Endothelial cell of umbilical vein (primary cell): ENCODE measurements around the gene NEDD4L. TPM values are rescaled to one million over a fixed set of nuclear protein-coding genes. Genes with fewer than 3 reads are reported as not detected.

Experiments used
- BruUV-seq: library from RNA; stranded (reverse); fragments of 400-500 nt; replicated peaks from 2 replicates; lab custom pipeline; 2021; lab: Mats Ljungman, UMichigan
- CTCF ChIA-PET: fragments of 300-600, 350-600 bp; sonication (Branson Sonifier 250); formaldehyde crosslinking; loops from one replicate; lab custom pipeline; 2021; ENCODE audit warnings: antibody characterized with exemption, inconsistent platforms; lab: Charles Lee
- POLR2A ChIA-PET: fragments of 300-600, 350-600 bp; sonication (Branson Sonifier 250); formaldehyde crosslinking; loops from one replicate; lab custom pipeline; 2021; ENCODE audit warnings: antibody characterized with exemption, inconsistent platforms; lab: Charles Lee
- DNase-seq: peaks from one replicate; pipeline ENCODE4 v3.0.0-alpha.2; 2011; ENCODE audit warnings: low read depth, low spot score
- FAIRE-seq: peaks from 2 replicates; lab custom pipeline; 2011; peaks lifted over from hg19 to GRCh38; lab: Jason Lieb, UNC
- H2AFZ ChIP-seq: 2 replicates; pipeline ENCODE4 v1.6.0; 2012; ENCODE audit warnings: low read depth, low read length, control low read depth, inconsistent platforms
- H3K27ac ChIP-seq: 2 replicates; pipeline ENCODE4 v1.5.1; 2011; ENCODE audit warnings: low read depth, mild to moderate bottlenecking, control low read depth, low read length, moderate library complexity; ENCODE audit not compliant: insufficient read depth
- H3K27me3 ChIP-seq, 2 experiments: 2 replicates each; pipeline versions ENCODE4 v1.6.0 to v1.6.1; 2011; ENCODE audit warnings: low read length in 2 of 2, mixed read lengths in 1 of 2; ENCODE audit not compliant: control insufficient read depth in 2 of 2, insufficient read depth in 2 of 2
- H3K36me3 ChIP-seq, 2 experiments: 2 replicates in 1 of 2; 3 replicates in 1 of 2; pipeline ENCODE4 v1.5.1; 2011; ENCODE audit warnings: low read length in 2 of 2, mild to moderate bottlenecking in 1 of 2, moderate library complexity in 1 of 2; ENCODE audit not compliant: control insufficient read depth in 2 of 2, insufficient read depth in 2 of 2; ENCODE audit errors: extremely low read depth in 1 of 2
- H3K4me1 ChIP-seq: 3 replicates; pipeline ENCODE4 v1.5.1; 2011; ENCODE audit warnings: mild to moderate bottlenecking, low read length; ENCODE audit not compliant: control insufficient read depth, insufficient read depth; ENCODE audit errors: extremely low read depth
- H3K4me2 ChIP-seq: 2 replicates; pipeline ENCODE4 v1.6.1; 2011; ENCODE audit warnings: low read length, control low read depth, mixed read lengths; ENCODE audit not compliant: insufficient read depth
- H3K4me3 ChIP-seq, 3 experiments: fragments of 200-600 bp in 1 of 3; sonication (generic), shearing (Covaris generic) in 1 of 3; replicated peaks in 1 of 3; 2 replicates each; pipeline ENCODE4 v1.5.1; 2011 to 2016; ENCODE audit warnings: control low read depth in 3 of 3, low read length in 3 of 3, mild to moderate bottlenecking in 2 of 3, inconsistent platforms in 1 of 3, low read depth in 1 of 3, moderate library complexity in 1 of 3; ENCODE audit not compliant: insufficient read depth in 1 of 3
- H3K79me2 ChIP-seq: 2 replicates; pipeline ENCODE4 v1.6.0; 2012; ENCODE audit warnings: low read length, inconsistent platforms; ENCODE audit not compliant: control insufficient read depth, insufficient read depth
- H3K9ac ChIP-seq: replicated peaks from 2 replicates; pipeline ENCODE3; 2011; ENCODE audit warnings: low read length, control low read depth; ENCODE audit not compliant: insufficient read depth; ENCODE audit errors: extremely low read depth
- H3K9me1 ChIP-seq: replicated peaks from 3 replicates; pipeline ENCODE4 v1.6.0; 2011; ENCODE audit warnings: mild to moderate bottlenecking, low read length; ENCODE audit not compliant: control insufficient read depth, insufficient read depth; ENCODE audit errors: extremely low read depth
- H3K9me3 ChIP-seq: replicated peaks from 2 replicates; pipeline ENCODE4 v1.5.1; 2012; ENCODE audit warnings: low read length, inconsistent platforms; ENCODE audit not compliant: control insufficient read depth, insufficient read depth
- H4K20me1 ChIP-seq: replicated peaks from 2 replicates; pipeline ENCODE3; 2011; ENCODE audit warnings: mild to moderate bottlenecking, low read length; ENCODE audit not compliant: control insufficient read depth, insufficient read depth; ENCODE audit errors: extremely low read depth
- EZH2 ChIP-seq: IDR thresholded peaks from 2 replicates; pipeline ENCODE4 v1.6.1; 2012; ENCODE audit warnings: borderline replicate concordance, low read depth, mild to moderate bottlenecking, moderate library complexity, low read length, inconsistent platforms; ENCODE audit not compliant: severe bottlenecking
- JUN ChIP-seq: IDR thresholded peaks from 2 replicates; pipeline ENCODE4 v1.6.1; 2011; ENCODE audit warnings: borderline replicate concordance, low read depth; ENCODE audit not compliant: insufficient read length, insufficient read depth
- MAX ChIP-seq: IDR thresholded peaks from 2 replicates; pipeline ENCODE4 v1.6.1; 2011; ENCODE audit not compliant: insufficient read depth, insufficient read length
- MYC ChIP-seq: IDR thresholded peaks from one replicate; pipeline ENCODE4 v1.6.1; 2011; ENCODE audit warnings: mild to moderate bottlenecking, low read depth, low read length
- POLR2A ChIP-seq: IDR thresholded peaks from 2 replicates; pipeline ENCODE4 v1.6.1; 2012; ENCODE audit warnings: low read depth, mild to moderate bottlenecking, control low read depth, low read length
- dilution Hi-C: fragments of 300-500 bp; cut with MboI; formaldehyde crosslinking; loops from one replicate; pipeline ENCODE4 v1.15.0; 2019; ENCODE audit warnings: low sequenced_read_pairs; ENCODE audit not compliant: extremely low pct_ligation_motif_present
- intact Hi-C: fragments of 100-400 bp; cut with micrococcal nuclease; formaldehyde crosslinking; loops from one replicate; pipeline ENCODE4 v1.10.0; 2022
- polyA plus RNA-seq, 4 experiments: library from polyadenylated mRNA; depleted of rRNA in 3 of 4; stranded (reverse) in 3 of 4; unstranded in 1 of 4; fragments of >200 nt; gene quantifications; 2 replicates each; pipeline versions ENCODE4 v1.2.1 to v1.2.3, GENCODE V29; 2011 to 2012; ENCODE audit warnings: missing spikeins in 1 of 4
- total RNA-seq: library from RNA; stranded (reverse); gene quantifications from 2 replicates; pipeline ENCODE4 v1.2.3, GENCODE V29; 2021
- TF ChIP-seq, protein P1 (sequence below), 2 donors: IDR thresholded peaks; 1 replicate in 1 of 2; 2 replicates in 1 of 2; pipeline ENCODE4 v1.5.1; 2011; ENCODE audit warnings: low read length in 2 of 2, mild to moderate bottlenecking in 2 of 2, moderate library complexity in 2 of 2, control low read depth in 1 of 2, inconsistent platforms in 1 of 2, low read depth in 1 of 2; ENCODE audit not compliant: insufficient read depth in 1 of 2; ENCODE audit errors: extremely low read depth in 1 of 2

The NEDD4L gene
- total and polyA plus RNA-seq, 2 donors (not counting 3 experiments of a cell fraction or from before 2014, with no cell fraction given), result 20.5 to 78.9 TPM

- no peak overlapping the region for H3K4me2 ChIP-seq
- FAIRE-seq (no peak), DNase-seq (no peak)
- CTCF ChIA-PET, result no interaction called here
- no peaks in the 10 kb centered on the region for H4K20me1 ChIP-seq
- no peaks in the 10 kb centered on the region for H3K9me1 ChIP-seq
- H3K9me3 ChIP-seq, result no peaks in the 10 kb centered on the region
- no peaks in the 10 kb centered on the region for H3K4me1 ChIP-seq
- no TSS peak for BruUV-seq
- no peaks in the 10 kb centered on the region for H3K79me2 ChIP-seq
- H3K27ac ChIP-seq, result no peak overlapping the region
- no peaks in the 10 kb centered on the region for H3K27me3 ChIP-seq
- POLR2A ChIA-PET, result no interaction called here
- dilution Hi-C loops (no loop called here), intact Hi-C loops (no loop called here)
- no peak overlapping the region for H3K9ac ChIP-seq
- no peak overlapping the region for H2AFZ ChIP-seq
- no peak overlapping the region for H3K4me3 ChIP-seq
- no peaks in the 10 kb centered on the region for H3K36me3 ChIP-seq
- TF ChIP-seq MAX (no peak), MYC (no peak)
These were observed 254.5 kb downstream of the NEDD4L start for GRCh38 chr18:58298251-58299134.

DNA sequence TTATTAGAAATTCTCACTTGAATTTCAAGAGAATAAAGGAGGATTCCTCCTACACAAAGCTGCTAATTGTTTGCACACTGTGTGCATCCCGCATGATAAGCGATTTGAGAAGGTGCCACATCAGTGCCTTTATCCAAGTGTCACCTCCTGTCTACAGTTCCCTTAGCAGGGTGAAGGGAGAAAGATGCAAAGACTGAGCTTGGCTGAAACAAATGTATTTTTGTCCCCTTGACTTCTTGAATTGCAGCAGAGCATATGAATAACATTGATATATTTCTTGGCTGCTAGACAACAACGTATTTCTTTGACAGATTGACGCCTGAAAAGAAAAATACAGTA, 255.1 kb downstream of the NEDD4L start:
- POLR2A ChIA-PET, result no interaction called here
- FAIRE-seq, result no peak
- dilution Hi-C loops, result no loop called here

More for the DNA sequence above, 255.1 kb downstream of the NEDD4L start:
- DNase-seq, result no peak
- Histone ChIP-seq H4K20me1 (no peaks in the 10 kb centered on the region), H3K36me3 (no peaks in the 10 kb centered on the region), H3K27me3 (no peaks in the 10 kb centered on the region), H3K4me2 (no peak overlapping the region), H3K9me3 (no peaks in the 10 kb centered on the region), H3K9me1 (no peaks in the 10 kb centered on the region), H3K79me2 (no peaks in the 10 kb centered on the region), H3K4me1 (no peaks in the 10 kb centered on the region), H3K27ac (no peak overlapping the region), H2AFZ (no peak overlapping the region), H3K4me3 (no peak overlapping the region), H3K9ac (no peak overlapping the region)
- TF ChIP-seq, protein P1, sequence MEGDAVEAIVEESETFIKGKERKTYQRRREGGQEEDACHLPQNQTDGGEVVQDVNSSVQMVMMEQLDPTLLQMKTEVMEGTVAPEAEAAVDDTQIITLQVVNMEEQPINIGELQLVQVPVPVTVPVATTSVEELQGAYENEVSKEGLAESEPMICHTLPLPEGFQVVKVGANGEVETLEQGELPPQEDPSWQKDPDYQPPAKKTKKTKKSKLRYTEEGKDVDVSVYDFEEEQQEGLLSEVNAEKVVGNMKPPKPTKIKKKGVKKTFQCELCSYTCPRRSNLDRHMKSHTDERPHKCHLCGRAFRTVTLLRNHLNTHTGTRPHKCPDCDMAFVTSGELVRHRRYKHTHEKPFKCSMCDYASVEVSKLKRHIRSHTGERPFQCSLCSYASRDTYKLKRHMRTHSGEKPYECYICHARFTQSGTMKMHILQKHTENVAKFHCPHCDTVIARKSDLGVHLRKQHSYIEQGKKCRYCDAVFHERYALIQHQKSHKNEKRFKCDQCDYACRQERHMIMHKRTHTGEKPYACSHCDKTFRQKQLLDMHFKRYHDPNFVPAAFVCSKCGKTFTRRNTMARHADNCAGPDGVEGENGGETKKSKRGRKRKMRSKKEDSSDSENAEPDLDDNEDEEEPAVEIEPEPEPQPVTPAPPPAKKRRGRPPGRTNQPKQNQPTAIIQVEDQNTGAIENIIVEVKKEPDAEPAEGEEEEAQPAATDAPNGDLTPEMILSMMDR (IDR thresholded peaks at IDR 0.05; ENCODE audit: extremely low read depth in 1 of 2, insufficient read depth in 1 of 2, low read depth in 1 of 2, low read length in 2 of 2), result no peak
- TF ChIP-seq POLR2A (no peak), MYC (no peak), MAX (no peak), JUN (no peak), EZH2 (no peak)
- no TSS peak for BruUV-seq
- CTCF ChIA-PET, result no interaction called here
- intact Hi-C loops, result no loop called here
